CD4-positive, alpha-beta T cell (primary cell): ENCODE data around the gene NFX1. TPM values are rescaled to one million over a fixed set of nuclear protein-coding genes. Genes with fewer than 3 reads are reported as not detected.

Source experiments
- ATAC-seq: fragments of 200-7000 bp; cut with Tn5 transposase; one replicate; pipeline ENCODE4 v1.10.0; 2022; ENCODE audit warnings: mild to moderate bottlenecking; ENCODE audit not compliant: poor library complexity
- CTCF ChIA-PET: fragments of 350-600 bp; sonication (Branson Sonifier 250); formaldehyde crosslinking; loops from one replicate; lab custom pipeline; 2021; ENCODE audit warnings: antibody characterized with exemption, inconsistent platforms; lab: Charles Lee
- POLR2A ChIA-PET: fragments of 350-600 bp; sonication (Branson Sonifier 250); formaldehyde crosslinking; loops from one replicate; lab custom pipeline; 2021; ENCODE audit warnings: antibody characterized with exemption, inconsistent platforms; lab: Charles Lee
- DNase-seq, 14 experiments: peaks; one replicate each; pipeline ENCODE4 v3.0.0-alpha.2; 2013 to 2020; ENCODE audit warnings: mixed read lengths in 2 of 14
- H3K27ac ChIP-seq, 2 donors: one replicate each; pipeline versions ENCODE4 v1.5.1 to v1.7.0; 2013; ENCODE audit warnings: low read length in 2 of 2, low read depth in 1 of 2, mild to moderate bottlenecking in 1 of 2
- H3K27me3 ChIP-seq, 2 experiments: 1 replicate in 1 of 2; 2 replicates in 1 of 2; pipeline versions ENCODE4 v1.6.1 to v1.7.0; 2013; ENCODE audit warnings: low read length in 2 of 2, control low read depth in 1 of 2, mild to moderate bottlenecking in 1 of 2, moderate library complexity in 1 of 2; ENCODE audit not compliant: insufficient read depth in 2 of 2, control insufficient read depth in 1 of 2
- H3K36me3 ChIP-seq: one replicate; pipeline ENCODE4 v1.6.1; 2013; ENCODE audit warnings: low read length, control low read depth; ENCODE audit not compliant: insufficient read depth
- H3K4me1 ChIP-seq: one replicate; pipeline ENCODE4 v1.6.1; 2013; ENCODE audit warnings: low read length, control low read depth; ENCODE audit not compliant: insufficient read depth
- H3K4me3 ChIP-seq: one replicate; pipeline ENCODE4 v1.5.1; 2013; ENCODE audit warnings: mild to moderate bottlenecking, low read length, moderate library complexity
- H3K9me3 ChIP-seq, 2 experiments: 1 replicate in 1 of 2; 2 replicates in 1 of 2; pipeline versions ENCODE4 v1.6.1 to v1.7.0; 2013; ENCODE audit warnings: low read length in 2 of 2, mild to moderate bottlenecking in 2 of 2, control low read depth in 1 of 2, moderate library complexity in 1 of 2; ENCODE audit not compliant: control insufficient read depth in 1 of 2, insufficient read depth in 1 of 2
- H3K27ac Mint-ChIP-seq: one replicate; pipeline ENCODE4 v1.8.0; 2020; ENCODE audit warnings: mixed read lengths
- H3K27me3 Mint-ChIP-seq: one replicate; pipeline ENCODE4 v1.8.0; 2021; ENCODE audit warnings: mixed read lengths
- H3K36me3 Mint-ChIP-seq: one replicate; pipeline ENCODE4 v1.8.0; 2021; ENCODE audit warnings: low read depth, mixed read lengths
- H3K4me1 Mint-ChIP-seq: one replicate; pipeline ENCODE4 v1.8.0; 2021; ENCODE audit warnings: low read depth, mixed read lengths
- H3K4me3 Mint-ChIP-seq: one replicate; pipeline ENCODE4 v1.8.0; 2020; ENCODE audit warnings: mild to moderate bottlenecking, mixed read lengths
- H3K9me3 Mint-ChIP-seq: one replicate; pipeline ENCODE4 v1.8.0; 2020; ENCODE audit warnings: mixed read lengths
- intact Hi-C, 2 experiments: fragments of 100-400 bp; cut with DNase I in 1 of 2; cut with micrococcal nuclease in 1 of 2; formaldehyde crosslinking; loops; one replicate each; pipeline versions ENCODE4 v1.15.1 to v1.9.0; 2023 to 2025; cut with DNase I, micrococcal nuclease
- total RNA-seq, 174 experiments: library from RNA in 2 of 174; stranded (reverse) in 2 of 174; gene quantifications; one replicate each; pipeline ENCODE4 v1.2.3 and lab custom pipeline; 2021 to 2026
- TF ChIP-seq, protein P1 (sequence below): fragments of 200-600 bp; IDR thresholded peaks from one replicate; pipeline ENCODE4 v1.8.0; 2022; ENCODE audit warnings: antibody characterized with exemption, mild to moderate bottlenecking

The NFX1 gene
- total RNA-seq, 2 experiments from 2014 or later: 33.1 to 34.1 TPM

DNA sequence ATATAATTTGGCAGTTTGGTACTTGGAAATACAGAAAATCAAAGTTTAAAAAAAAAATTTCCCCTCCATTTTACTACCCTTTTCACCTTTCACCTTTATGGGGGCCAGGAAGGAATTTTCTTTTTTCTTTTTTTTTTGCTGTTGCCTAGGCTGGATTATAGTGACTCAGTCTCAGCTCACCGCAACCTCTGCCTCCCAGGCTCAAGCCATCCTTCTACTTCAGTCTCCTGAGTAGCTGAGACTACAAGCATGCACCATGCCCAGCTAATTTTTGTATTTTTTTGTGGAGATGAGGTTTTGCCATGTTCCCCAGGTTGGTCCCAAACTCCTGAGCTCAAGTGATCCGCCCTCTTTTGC is 16.4 kb upstream of the NFX1 start:
- POLR2A ChIA-PET: interaction anchor here (1.0 to 2.2 kb wide), 3 partner anchors 9 to 131 kb away, joined by 3 to 11 read pairs (median 4); partner anchors contain the start of genes BAG1, CHMP5 and NFX1
- intact Hi-C loops: no loop called here

DNA sequence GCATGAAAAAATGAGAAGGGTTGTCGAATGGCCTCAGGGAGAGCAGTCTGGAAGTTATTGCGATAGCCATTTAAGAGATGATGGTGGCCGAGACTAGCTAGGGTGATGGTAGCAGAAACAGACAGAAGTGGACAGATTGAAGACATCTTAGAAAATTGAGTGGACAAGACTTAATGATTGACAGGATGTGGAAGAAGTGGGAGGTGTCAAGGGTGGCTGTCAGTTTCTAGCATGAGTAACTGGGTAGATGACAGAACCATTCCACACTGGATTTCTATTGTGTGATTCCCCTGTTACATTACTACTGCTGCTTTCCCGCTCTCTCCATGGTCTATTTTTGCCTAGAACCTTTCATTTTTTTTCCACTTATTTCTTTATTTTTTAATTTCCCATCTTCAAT is 12.8 kb upstream of the NFX1 start:
- TF ChIP-seq, protein P1, sequence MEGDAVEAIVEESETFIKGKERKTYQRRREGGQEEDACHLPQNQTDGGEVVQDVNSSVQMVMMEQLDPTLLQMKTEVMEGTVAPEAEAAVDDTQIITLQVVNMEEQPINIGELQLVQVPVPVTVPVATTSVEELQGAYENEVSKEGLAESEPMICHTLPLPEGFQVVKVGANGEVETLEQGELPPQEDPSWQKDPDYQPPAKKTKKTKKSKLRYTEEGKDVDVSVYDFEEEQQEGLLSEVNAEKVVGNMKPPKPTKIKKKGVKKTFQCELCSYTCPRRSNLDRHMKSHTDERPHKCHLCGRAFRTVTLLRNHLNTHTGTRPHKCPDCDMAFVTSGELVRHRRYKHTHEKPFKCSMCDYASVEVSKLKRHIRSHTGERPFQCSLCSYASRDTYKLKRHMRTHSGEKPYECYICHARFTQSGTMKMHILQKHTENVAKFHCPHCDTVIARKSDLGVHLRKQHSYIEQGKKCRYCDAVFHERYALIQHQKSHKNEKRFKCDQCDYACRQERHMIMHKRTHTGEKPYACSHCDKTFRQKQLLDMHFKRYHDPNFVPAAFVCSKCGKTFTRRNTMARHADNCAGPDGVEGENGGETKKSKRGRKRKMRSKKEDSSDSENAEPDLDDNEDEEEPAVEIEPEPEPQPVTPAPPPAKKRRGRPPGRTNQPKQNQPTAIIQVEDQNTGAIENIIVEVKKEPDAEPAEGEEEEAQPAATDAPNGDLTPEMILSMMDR: no peak
- ChIA-PET CTCF (no interaction called here), POLR2A (no interaction called here)
- H3K4me3 Mint-ChIP-seq: no peak overlapping the region
- ATAC-seq: no peak
- H3K27ac ChIP-seq: no peak overlapping the region
- no peak for DNase-seq
- intact Hi-C loops: no loop called here
- no peak overlapping the region for H3K4me3 ChIP-seq
- H3K27ac Mint-ChIP-seq: no peak overlapping the region
- H3K36me3 Mint-ChIP-seq: peaks cover 92% of the 10 kb centered on the region
- H3K4me1 ChIP-seq: no peaks in the 10 kb centered on the region
- no peaks in the 10 kb centered on the region for H3K27me3 Mint-ChIP-seq
- no peaks in the 10 kb centered on the region for H3K27me3 ChIP-seq
- peaks cover 9% of the 10 kb centered on the region for H3K4me1 Mint-ChIP-seq
- H3K9me3 Mint-ChIP-seq: no peaks in the 10 kb centered on the region
- peaks cover 91% of the 10 kb centered on the region for H3K36me3 ChIP-seq
- H3K9me3 ChIP-seq: no peaks in the 10 kb centered on the region

More for the DNA sequence above, 16.4 kb upstream of the NFX1 start:
- H3K9me3 Mint-ChIP-seq: no peaks in the 10 kb centered on the region
- no peak overlapping the region for H3K27ac ChIP-seq
- TF ChIP-seq, protein P1: no peak
- no peaks in the 10 kb centered on the region for H3K4me1 ChIP-seq
- H3K36me3 ChIP-seq: peaks cover 90% of the 10 kb centered on the region
- H3K27ac Mint-ChIP-seq: no peak overlapping the region
- peaks cover 87% of the 10 kb centered on the region for H3K36me3 Mint-ChIP-seq
- no peak for DNase-seq
- ATAC-seq: no peak
- H3K27me3 ChIP-seq: no peaks in the 10 kb centered on the region
- CTCF ChIA-PET: interaction anchor here (1.9 kb wide), 1 partner anchor 13 kb away, joined by 8 read pairs; no protein-coding TSS in a partner anchor
- H3K9me3 ChIP-seq: no peaks in the 10 kb centered on the region
- no peak overlapping the region for H3K4me3 ChIP-seq
- peaks cover 17% of the 10 kb centered on the region for H3K4me1 Mint-ChIP-seq
- H3K27me3 Mint-ChIP-seq: no peaks in the 10 kb centered on the region
- H3K4me3 Mint-ChIP-seq: no peak overlapping the region

DNA sequence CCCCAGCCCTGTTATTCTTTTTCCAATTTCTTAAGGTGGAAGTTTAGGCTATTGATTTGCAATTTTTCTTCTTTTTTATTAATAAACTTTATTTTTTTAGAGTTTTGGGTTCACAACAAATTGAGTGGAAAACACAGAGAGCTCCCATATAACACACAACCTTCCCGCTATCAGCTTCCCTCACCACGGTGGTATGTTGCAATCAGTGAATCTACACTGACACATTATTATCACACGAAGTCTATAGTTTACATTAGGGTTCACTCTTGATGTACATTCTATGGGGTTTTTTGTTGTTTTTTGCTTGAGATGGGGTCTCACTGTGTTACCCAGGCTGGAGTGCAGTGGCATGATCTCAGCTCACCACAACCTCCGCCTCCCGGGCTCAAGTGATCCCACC is 4.8 kb upstream of the NFX1 start:
- ATAC-seq: no peak
- H3K9me3 ChIP-seq: no peaks in the 10 kb centered on the region
- no peak overlapping the region for H3K27ac ChIP-seq
- TF ChIP-seq, protein P1: no peak
- CTCF ChIA-PET: no interaction called here
- no peak for DNase-seq
- no peaks in the 10 kb centered on the region for H3K27me3 ChIP-seq
- Mint-ChIP-seq H3K4me1 (peaks cover 19% of the 10 kb centered on the region), H3K27ac (no peak overlapping the region), H3K36me3 (peaks cover 44% of the 10 kb centered on the region), H3K9me3 (no peaks in the 10 kb centered on the region), H3K4me3 (no peak overlapping the region), H3K27me3 (no peaks in the 10 kb centered on the region)
- POLR2A ChIA-PET: interaction anchor here (1.5 kb wide), 1 partner anchor 209 kb away, joined by 3 read pairs; the partner anchor contains the start of gene SMU1
- peaks cover 20% of the 10 kb centered on the region for H3K4me1 ChIP-seq
- H3K36me3 ChIP-seq: peaks cover 20% of the 10 kb centered on the region
- intact Hi-C loops: loop anchor here in 1 of 2 experiments (5.0 to 10.0 kb wide), 3 partner anchors 182 to 711 kb away; partner anchors contain the start of gene NDUFB6
- no peak overlapping the region for H3K4me3 ChIP-seq
